Measurements from ENCODE around the gene TJP1. TPM values are rescaled to one million over a fixed set of nuclear protein-coding genes. Genes with fewer than 3 reads are reported as not detected.

The TJP1 gene
- total RNA-seq, 1 experiment from 2014 or later = 140 TPM

GRCh38 chr15:29778382-29778781 lies 43.9 kb downstream of the TJP1 start:
- peaks cover 24% of the 10 kb centered on the region; the same call in 1 of the 2 replicates for H3K79me2 ChIP-seq (ENCODE audit: insufficient read depth, low read length)
- no peaks in the 10 kb centered on the region for H3K9me3 ChIP-seq (ENCODE audit: control insufficient read depth, low read depth, low read length)
- H3K9ac ChIP-seq (ENCODE audit: extremely low read depth, insufficient read length, low read length) = no peak overlapping the region
- H2AFZ ChIP-seq (ENCODE audit: low read length) = no peak overlapping the region
- no peak overlapping the region for H3K56ac ChIP-seq (ENCODE audit: insufficient read length, low read depth, low read length)
- no peaks in the 10 kb centered on the region for H3K27me3 ChIP-seq (ENCODE audit: insufficient read depth, low read length)
- no peak overlapping the region for H3K4me2 ChIP-seq (ENCODE audit: insufficient read depth, insufficient read length, low read length)
- no peak overlapping the region for H3K4me3 Mint-ChIP-seq
- no peak overlapping the region for H2BK120ac ChIP-seq (ENCODE audit: low read depth, low read length, poor library complexity, severe bottlenecking)
- peaks cover 40 to 55% of the 10 kb centered on the region in 2 experiments for H3K4me1 Mint-ChIP-seq
- no peak overlapping the region for H3T11ph ChIP-seq (ENCODE audit: low read length)
- no peak overlapping the region for H3K4ac ChIP-seq (ENCODE audit: low read depth, low read length)
- H2BK12ac ChIP-seq (ENCODE audit: insufficient read length, low read depth, low read length) = no peak overlapping the region
- H3K14ac ChIP-seq (ENCODE audit: insufficient read depth, low read length) = no peak overlapping the region
- no peaks in the 10 kb centered on the region for H3K23me2 ChIP-seq (ENCODE audit: insufficient read length, low read depth, low read length, poor library complexity, severe bottlenecking)
- H3K4me1 ChIP-seq (ENCODE audit: insufficient read depth, low read length) = peaks cover 6% of the 10 kb centered on the region; the same call in 1 of the 2 replicates
- no peak overlapping the region for H4K91ac ChIP-seq (ENCODE audit: insufficient read length, low read depth, low read length)
- no peak for TF ChIP-seq CTCF (conservative IDR thresholded peaks at IDR 0.05)
- no peak overlapping the region for H3K18ac ChIP-seq (ENCODE audit: insufficient read length, low read depth, low read length)
- no peak overlapping the region for H2BK15ac ChIP-seq (ENCODE audit: low read depth, low read length)
- no peaks in the 10 kb centered on the region for H3K27me3 Mint-ChIP-seq (ENCODE audit: low read depth)
- no peak overlapping the region for H4K8ac ChIP-seq (replicated peaks; ENCODE audit: insufficient read length, low read depth, low read length)
- no peaks in the 10 kb centered on the region for H4K20me1 ChIP-seq (ENCODE audit: control insufficient read depth, insufficient read depth, insufficient read length)
- H4K5ac ChIP-seq (ENCODE audit: insufficient read length, low read depth, low read length) = no peak overlapping the region
- H2BK20ac ChIP-seq (ENCODE audit: low read depth, low read length, poor library complexity, severe bottlenecking) = no peak overlapping the region
- no peak overlapping the region for H3K23ac ChIP-seq (ENCODE audit: insufficient read length, low read depth, low read length)
- H3K9me3 Mint-ChIP-seq = peaks cover 25 to 29% of the 10 kb centered on the region in 2 experiments
- peaks cover 25 to 39% (median 39%) of the 10 kb centered on the region in 3 experiments for H3K36me3 Mint-ChIP-seq (ENCODE audit: insufficient read depth in 1 of 3, low read depth in 3 of 3)
- no peak overlapping the region for H2BK5ac ChIP-seq (ENCODE audit: insufficient read length, low read length)
- H3K27ac ChIP-seq (ENCODE audit: insufficient read length, low read depth, low read length) = no peak overlapping the region
- H2AK5ac ChIP-seq (ENCODE audit: insufficient read length, low read length) = no peak overlapping the region
- H3K79me1 ChIP-seq (ENCODE audit: insufficient read depth, low read depth, low read length, poor library complexity, severe bottlenecking) = peaks cover 2% of the 10 kb centered on the region
- no peak for DNase-seq
- peak overlapping the region; percentile 25 to 56 (median 52); a peak in 5 of 7 replicates for H3K27ac Mint-ChIP-seq
